GM18870 (cell line): ENCODE measurements around the gene LYRM4.

Experiments
- ATAC-seq: cut with Tn5 transposase; IDR thresholded peaks from one replicate; pipeline ENCODE4 v1.9.1; 2021; ENCODE audit warnings: moderate library complexity; ENCODE audit not compliant: unreplicated experiment

Gene LYRM4

GRCh38 chr6:5247201-5247600 is 13.5 kb downstream of the LYRM4 start:
- no peak for ATAC-seq

GRCh38 chr6:5246141-5247097 is 14.3 kb downstream of the LYRM4 start:
- no peak for ATAC-seq

- no peak for ATAC-seq
These were observed 17.7 kb downstream of the LYRM4 start for GRCh38 chr6:5243069-5243468.

GRCh38 chr6:5241252-5241651 is 19.5 kb downstream of the LYRM4 start:
- no peak for ATAC-seq

GRCh38 chr6:5238336-5238735 is 22.4 kb downstream of the LYRM4 start:
- no peak for ATAC-seq

GRCh38 chr6:5237805-5238204 is 22.9 kb downstream of the LYRM4 start:
- no peak for ATAC-seq

GRCh38 chr6:5235830-5236229 is 24.9 kb downstream of the LYRM4 start:
- ATAC-seq, result no peak

GRCh38 chr6:5234874-5235273 is 25.9 kb downstream of the LYRM4 start:
- no peak for ATAC-seq

GRCh38 chr6:5231289-5231688 is 29.5 kb downstream of the LYRM4 start:
- no peak for ATAC-seq

- no peak for ATAC-seq
These were observed 30.7 kb downstream of the LYRM4 start for GRCh38 chr6:5230081-5230480.

GRCh38 chr6:5229356-5229755 is 31.4 kb downstream of the LYRM4 start:
- ATAC-seq, result no peak

- ATAC-seq, result no peak
These were observed 37.4 kb downstream of the LYRM4 start for GRCh38 chr6:5223309-5223708.

- ATAC-seq, result no peak
These were observed 40.3 kb downstream of the LYRM4 start for GRCh38 chr6:5220443-5220842.

GRCh38 chr6:5219011-5219691 is 41.6 kb downstream of the LYRM4 start:
- ATAC-seq, result no peak

- no peak for ATAC-seq
These were observed 43.4 kb downstream of the LYRM4 start for GRCh38 chr6:5217356-5217755.

GRCh38 chr6:5215799-5216198 is 45.0 kb downstream of the LYRM4 start:
- no peak for ATAC-seq

GRCh38 chr6:5215159-5215558 is 45.6 kb downstream of the LYRM4 start:
- no peak for ATAC-seq

GRCh38 chr6:5214570-5215052 is 46.1 kb downstream of the LYRM4 start:
- no peak for ATAC-seq

GRCh38 chr6:5213836-5214235 is 46.9 kb downstream of the LYRM4 start:
- ATAC-seq, result no peak

- ATAC-seq, result no peak
These were observed 49.3 kb downstream of the LYRM4 start for GRCh38 chr6:5211492-5211891.

GRCh38 chr6:5208471-5208971 is 52.2 kb downstream of the LYRM4 start:
- ATAC-seq, result no peak

GRCh38 chr6:5208057-5208456 is 52.7 kb downstream of the LYRM4 start:
- ATAC-seq, result no peak
